H1 (cell line): ENCODE measurements around the gene CDCA4. TPM values are rescaled to one million over a fixed set of nuclear protein-coding genes. Genes with fewer than 3 reads are reported as not detected.
A peak's percentile ranks its signal among the peaks of the same experiment; 100 is the strongest.

Experiments
- CTCF ChIA-PET: fragments of 300-600 bp; sonication (Branson Sonifier 250); formaldehyde crosslinking; loops from one replicate; lab custom pipeline; 2021; ENCODE audit not compliant: partially characterized antibody; lab: Charles Lee
- POLR2A ChIA-PET: fragments of 300-600 bp; sonication (Branson Sonifier 250); formaldehyde crosslinking; loops from one replicate; lab custom pipeline; 2021; ENCODE audit warnings: inconsistent platforms; ENCODE audit not compliant: partially characterized antibody; lab: Charles Lee
- DNase-seq, 2 experiments: peaks; one replicate each; pipeline versions ENCODE4 v3.0.0 to v3.0.0-alpha.2; 2010 to 2022; ENCODE audit warnings: low spot score in 2 of 2, low read depth in 1 of 2, mixed read lengths in 1 of 2
- FAIRE-seq: peaks from 2 replicates; lab custom pipeline; 2011; peaks lifted over from hg19 to GRCh38; lab: Jason Lieb, UNC
- H2AFZ ChIP-seq: 2 replicates; pipeline ENCODE4 v1.8.1; 2012; ENCODE audit warnings: low read length, inconsistent platforms
- H2AK5ac ChIP-seq: 2 replicates; pipeline ENCODE4 v1.6.1; 2013; ENCODE audit warnings: low read depth, low read length
- H2BK120ac ChIP-seq: replicated peaks from 2 replicates; pipeline ENCODE3; 2013; ENCODE audit warnings: low read depth, low read length, inconsistent platforms
- H2BK12ac ChIP-seq: 2 replicates; pipeline ENCODE4 v1.6.1; 2013; ENCODE audit warnings: low read depth, low read length
- H2BK15ac ChIP-seq: 2 replicates; pipeline ENCODE4 v1.6.1; 2013; ENCODE audit warnings: low read length
- H2BK20ac ChIP-seq: 2 replicates; pipeline ENCODE4 v1.6.1; 2013; ENCODE audit warnings: low read length
- H2BK5ac ChIP-seq: 2 replicates; pipeline ENCODE4 v1.6.1; 2013; ENCODE audit warnings: low read depth, low read length
- H3K14ac ChIP-seq: 2 replicates; pipeline ENCODE4 v1.6.1; 2013; ENCODE audit warnings: inconsistent platforms; ENCODE audit not compliant: insufficient read length
- H3K18ac ChIP-seq: 2 replicates; pipeline ENCODE4 v1.6.1; 2013; ENCODE audit warnings: low read length; ENCODE audit errors: extremely low read depth
- H3K23ac ChIP-seq: 2 replicates; pipeline ENCODE4 v1.6.1; 2013; ENCODE audit warnings: inconsistent platforms; ENCODE audit not compliant: insufficient read length
- H3K23me2 ChIP-seq: 2 replicates; pipeline ENCODE4 v1.6.1; 2013; ENCODE audit warnings: low read depth, low read length
- H3K27ac ChIP-seq: 2 replicates; pipeline ENCODE4 v1.6.1; 2011; ENCODE audit warnings: low read depth, low read length, inconsistent platforms
- H3K27me3 ChIP-seq, 4 experiments: replicated peaks in 1 of 4; 1 replicate in 1 of 4; 2 replicates in 3 of 4; pipeline versions ENCODE4 v1.6.1 to v1.8.1; 2011 to 2013; ENCODE audit warnings: low read length in 3 of 4, mild to moderate bottlenecking in 3 of 4, inconsistent platforms in 2 of 4, mixed read lengths in 2 of 4, moderate library complexity in 1 of 4; ENCODE audit not compliant: control insufficient read depth in 3 of 4, insufficient read depth in 3 of 4; ENCODE audit errors: extremely low read depth in 1 of 4
- H3K36me3 ChIP-seq, 4 experiments: 2 replicates each; pipeline versions ENCODE4 v1.6.1 to v1.8.1; 2011 to 2013; ENCODE audit warnings: mild to moderate bottlenecking in 4 of 4, low read length in 3 of 4, moderate library complexity in 2 of 4, control low read depth in 1 of 4, inconsistent platforms in 1 of 4; ENCODE audit not compliant: insufficient read depth in 4 of 4, control insufficient read depth in 2 of 4
- H3K4ac ChIP-seq: replicated peaks from 2 replicates; pipeline ENCODE3; 2013; ENCODE audit warnings: low read length, low read depth, mixed read lengths, inconsistent platforms; ENCODE audit not compliant: insufficient read length
- H3K4me1 ChIP-seq, 4 experiments: replicated peaks in 1 of 4; 1 replicate in 1 of 4; 2 replicates in 3 of 4; pipeline versions ENCODE4 v1.6.1 to v1.8.1; 2011 to 2013; ENCODE audit warnings: low read length in 3 of 4, inconsistent platforms in 2 of 4, mixed read lengths in 1 of 4; ENCODE audit not compliant: insufficient read depth in 4 of 4, control insufficient read depth in 3 of 4
- H3K4me2 ChIP-seq, 2 experiments: 2 replicates each; pipeline versions ENCODE4 v1.6.1 to v1.8.1; 2011 to 2013; ENCODE audit warnings: low read depth in 2 of 2, low read length in 2 of 2, control low read depth in 1 of 2, inconsistent platforms in 1 of 2, mild to moderate bottlenecking in 1 of 2; ENCODE audit not compliant: insufficient read depth in 1 of 2
- H3K4me3 ChIP-seq, 4 experiments: fragments of 200-600, 300-600 bp in 1 of 4; sonication (generic), shearing (Covaris generic), sonication (Bioruptor Twin) in 1 of 4; 2 replicates each; pipeline versions ENCODE4 v1.5.1 to v1.8.1; 2011 to 2016; ENCODE audit warnings: low read length in 4 of 4, low read depth in 3 of 4, control low read depth in 2 of 4, inconsistent platforms in 2 of 4, mild to moderate bottlenecking in 2 of 4, mixed read lengths in 1 of 4, moderate library complexity in 1 of 4; ENCODE audit not compliant: insufficient read depth in 2 of 4; ENCODE audit errors: extremely low read depth in 1 of 4
- H3K56ac ChIP-seq: replicated peaks from 2 replicates; pipeline ENCODE3; 2013; ENCODE audit warnings: low read depth, mild to moderate bottlenecking, mixed read lengths, low read length, inconsistent platforms; ENCODE audit not compliant: insufficient read length
- H3K79me1 ChIP-seq: 2 replicates; pipeline ENCODE4 v1.6.1; 2013; ENCODE audit warnings: low read depth, low read length, control low read depth
- H3K79me2 ChIP-seq, 2 experiments: 2 replicates each; pipeline versions ENCODE4 v1.6.1 to v1.8.1; 2012 to 2013; ENCODE audit warnings: low read length in 2 of 2, mild to moderate bottlenecking in 2 of 2, inconsistent platforms in 1 of 2; ENCODE audit not compliant: insufficient read depth in 2 of 2, control insufficient read depth in 1 of 2
- H3K9ac ChIP-seq, 4 experiments: replicated peaks in 1 of 4; 1 replicate in 1 of 4; 2 replicates in 3 of 4; pipeline versions ENCODE4 v1.6.1 to v1.8.1; 2011 to 2013; ENCODE audit warnings: low read depth in 3 of 4, low read length in 3 of 4, control low read depth in 2 of 4, mild to moderate bottlenecking in 2 of 4, moderate library complexity in 2 of 4, inconsistent platforms in 1 of 4; ENCODE audit errors: extremely low read depth in 1 of 4
- H3K9me3 ChIP-seq, 2 experiments: 2 replicates each; pipeline versions ENCODE4 v1.6.1 to v1.8.1; 2012 to 2013; ENCODE audit warnings: mild to moderate bottlenecking in 2 of 2, moderate library complexity in 2 of 2, control low read depth in 1 of 2, inconsistent platforms in 1 of 2, low read depth in 1 of 2, low read length in 1 of 2, mixed read lengths in 1 of 2; ENCODE audit not compliant: insufficient read depth in 2 of 2
- H4K20me1 ChIP-seq, 2 experiments: replicated peaks in 1 of 2; 2 replicates each; pipeline versions ENCODE3 to v1.8.1; 2011 to 2013; ENCODE audit warnings: inconsistent platforms in 2 of 2, low read length in 2 of 2, mild to moderate bottlenecking in 1 of 2; ENCODE audit not compliant: insufficient read depth in 2 of 2, control insufficient read depth in 1 of 2
- H4K5ac ChIP-seq: 2 replicates; pipeline ENCODE4 v1.6.1; 2013; ENCODE audit warnings: low read length, low read depth, mixed read lengths, inconsistent platforms; ENCODE audit not compliant: insufficient read length
- H4K8ac ChIP-seq: 2 replicates; pipeline ENCODE4 v1.8.0; 2013; ENCODE audit warnings: mild to moderate bottlenecking, moderate library complexity, low read length, inconsistent platforms; ENCODE audit not compliant: insufficient read depth; ENCODE audit errors: extremely low read depth
- H4K91ac ChIP-seq: replicated peaks from 2 replicates; pipeline ENCODE3; 2013; ENCODE audit warnings: low read length, mixed read lengths, inconsistent platforms; ENCODE audit not compliant: insufficient read length
- BACH1 ChIP-seq: IDR thresholded peaks from 2 replicates; pipeline ENCODE4 v1.6.1; 2012; ENCODE audit warnings: low read length, improper control_type of control experiment
- CHD1 ChIP-seq: IDR thresholded peaks from 2 replicates; pipeline ENCODE4 v1.6.1; 2012; ENCODE audit warnings: low read depth, low read length, improper control_type of control experiment
- EZH2 ChIP-seq: fragments of 200-600 bp; sonication (generic); IDR thresholded peaks from 2 replicates; pipeline ENCODE4 v1.7.1; 2012; ENCODE audit warnings: low read depth, mild to moderate bottlenecking, moderate library complexity, low read length, inconsistent platforms; ENCODE audit not compliant: severe bottlenecking
- JUND ChIP-seq: IDR thresholded peaks from 2 replicates; pipeline ENCODE4 v1.6.1; 2011; ENCODE audit warnings: mild to moderate bottlenecking, improper control_type of control experiment, low read length
- KDM4A ChIP-seq: IDR thresholded peaks from one replicate; pipeline ENCODE4 v1.7.1; 2012; ENCODE audit warnings: low read depth, mild to moderate bottlenecking, moderate library complexity, low read length, inconsistent platforms; ENCODE audit not compliant: severe bottlenecking
- MAFK ChIP-seq: IDR thresholded peaks from 2 replicates; pipeline ENCODE4 v1.6.1; 2012; ENCODE audit warnings: low read depth, mild to moderate bottlenecking, improper control_type of control experiment, low read length
- RBBP5 ChIP-seq: IDR thresholded peaks from 2 replicates; pipeline ENCODE4 v1.7.1; 2012; ENCODE audit warnings: low read depth, mild to moderate bottlenecking, inconsistent platforms, low read length, moderate library complexity, borderline replicate concordance
- SP4 ChIP-seq: IDR thresholded peaks from 2 replicates; pipeline ENCODE4 v1.6.1; 2012; ENCODE audit warnings: low read length, inconsistent platforms
- WGBS, 2 experiments: shearing (Covaris generic) in 1 of 2; methylation state at CpG; one replicate each; pipeline versions ENCODE4 v1.1.6 to v1.1.7; 2013 to 2015; ENCODE audit warnings: low lambda C conversion rate in 2 of 2, mixed read lengths in 2 of 2, inconsistent platforms in 1 of 2, low coverage in 1 of 2, missing lambda C conversion rate in 1 of 2; ENCODE audit not compliant: insufficient replicate concordance in 2 of 2, insufficient coverage in 1 of 2, insufficient read length in 1 of 2; ENCODE audit errors: extremely low coverage in 1 of 2, missing lambda C conversion rate in 1 of 2; 5-methylcytosine and 5-hydroxymethylcytosine counted together
- polyA plus RNA-seq, 7 experiments: library from polyadenylated mRNA; depleted of rRNA in 3 of 7; stranded (reverse) in 5 of 7; unstranded in 2 of 7; fragments of >200 nt in 5 of 7; fragments of 200-250 nt in 2 of 7; gene quantifications; 1 replicate in 5 of 7; 2 replicates in 1 of 7; 4 replicates in 1 of 7; pipeline versions ENCODE4 v1.2.1 to v1.2.3, GENCODE V29; 2011 to 2013; ENCODE audit warnings: missing spikeins in 2 of 7, mixed read lengths in 2 of 7
- total RNA-seq: library from RNA; stranded (reverse); fragmentation: NEBNext Ultra II Directional; extraction: Animal tissue kit (Norgen Biotek cat#: 25700); gene quantifications from 2 replicates; pipeline ENCODE4 v1.2.1, GENCODE V29; 2021
- TF ChIP-seq, protein P1 (sequence below): IDR thresholded peaks from 2 replicates; pipeline ENCODE4 v1.6.1; 2012; ENCODE audit warnings: low read length, inconsistent platforms

The CDCA4 gene
- total and polyA plus RNA-seq, 2 of the 8 experiments (the other 6 are each of a cell fraction or from before 2014, with no cell fraction given): 49.9 to 62.4 TPM

DNA sequence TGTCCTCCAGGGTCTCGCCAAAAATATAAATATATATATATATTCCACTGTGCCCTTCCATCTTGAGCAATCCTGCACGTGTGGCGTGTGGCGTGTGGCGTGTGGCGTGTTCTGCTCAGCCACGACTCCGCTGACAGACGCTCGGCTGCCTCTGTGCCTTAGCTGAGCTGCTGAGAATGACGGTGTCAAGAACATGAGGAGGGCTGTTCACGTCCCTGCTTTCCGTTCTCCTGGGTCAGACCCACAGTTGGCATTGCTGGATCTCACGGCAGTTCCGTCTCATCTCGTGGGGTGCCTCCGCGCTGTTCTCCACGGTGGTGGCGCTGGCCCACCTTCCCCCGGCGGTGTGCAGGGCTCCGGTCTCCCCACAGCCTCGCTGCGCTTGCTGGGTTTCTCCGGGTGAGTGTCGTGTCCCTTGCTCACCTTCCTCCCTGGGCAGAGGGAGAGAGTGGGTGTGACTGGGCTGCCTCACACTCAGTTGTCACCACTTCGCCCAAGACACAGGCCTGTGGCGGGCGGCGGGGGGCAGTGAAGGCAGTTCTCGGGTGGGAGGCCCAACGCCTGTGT, 34.9 kb upstream of the CDCA4 start:
- Histone ChIP-seq H3K14ac (no peak overlapping the region), H3K18ac (peak overlapping the region; percentile 75; the same call in 1 of the 2 replicates), H3K9me3 (no peaks in the 10 kb centered on the region), H4K5ac (no peak overlapping the region), H2BK20ac (peak overlapping the region; percentile 96; the same call in 1 of the 2 replicates), H2AFZ (peak overlapping the region; percentile 66; the same call in 1 of the 2 replicates), H3K36me3 (no peaks in the 10 kb centered on the region), H3K79me1 (no peaks in the 10 kb centered on the region), H3K27ac (no peak overlapping the region), H2BK12ac (peak overlapping the region; percentile 62; the same call in 1 of the 2 replicates), H3K79me2 (no peaks in the 10 kb centered on the region), H3K9ac (no peak overlapping the region), H3K4me3 (peak overlapping the region in 3 of 4 experiments; percentile 14 to 51 (median 14); a peak in 4 of 8 replicates), H3K4me1 (peaks cover 0 to 21% (median 14%) of the 10 kb centered on the region in 4 experiments; a peak in 6 of 7 replicates), H3K4me2 (peak overlapping the region; percentile 41 to 88), H2BK5ac (peak overlapping the region; percentile 72; the same call in 1 of the 2 replicates), H4K8ac (no peak overlapping the region), H3K56ac (no peak overlapping the region), H4K20me1 (peaks cover 0 to 1% of the 10 kb centered on the region in 2 experiments), H3K23me2 (peaks cover 7% of the 10 kb centered on the region; the same call in 1 of the 2 replicates), H2BK120ac (no peak overlapping the region), H3K4ac (no peak overlapping the region), H2AK5ac (no peak overlapping the region), H3K23ac (no peak overlapping the region), H4K91ac (no peak overlapping the region), H3K27me3 (peaks cover 2 to 27% (median 19%) of the 10 kb centered on the region in 4 experiments; a peak in 5 of 7 replicates), H2BK15ac (no peak overlapping the region)
- TF ChIP-seq, protein P1, sequence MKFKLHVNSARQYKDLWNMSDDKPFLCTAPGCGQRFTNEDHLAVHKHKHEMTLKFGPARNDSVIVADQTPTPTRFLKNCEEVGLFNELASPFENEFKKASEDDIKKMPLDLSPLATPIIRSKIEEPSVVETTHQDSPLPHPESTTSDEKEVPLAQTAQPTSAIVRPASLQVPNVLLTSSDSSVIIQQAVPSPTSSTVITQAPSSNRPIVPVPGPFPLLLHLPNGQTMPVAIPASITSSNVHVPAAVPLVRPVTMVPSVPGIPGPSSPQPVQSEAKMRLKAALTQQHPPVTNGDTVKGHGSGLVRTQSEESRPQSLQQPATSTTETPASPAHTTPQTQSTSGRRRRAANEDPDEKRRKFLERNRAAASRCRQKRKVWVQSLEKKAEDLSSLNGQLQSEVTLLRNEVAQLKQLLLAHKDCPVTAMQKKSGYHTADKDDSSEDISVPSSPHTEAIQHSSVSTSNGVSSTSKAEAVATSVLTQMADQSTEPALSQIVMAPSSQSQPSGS: no peak
- TF ChIP-seq MAFK: no peak
- no peak for TF ChIP-seq BACH1
- TF ChIP-seq SP4: no peak
- peak; percentile 36 for TF ChIP-seq KDM4A
- no peak for TF ChIP-seq RBBP5
- peak; percentile 34 for TF ChIP-seq EZH2
- TF ChIP-seq JUND: no peak
- no peak for TF ChIP-seq CHD1
- POLR2A ChIA-PET: no interaction called here
- CTCF ChIA-PET: interaction anchor here (0.9 to 2.7 kb wide), 4 partner anchors 10 to 82 kb away, joined by 3 to 20 read pairs (median 6); no protein-coding TSS in a partner anchor
- WGBS, 2 experiments: 44% methylated on average over 30 of the region's 33 CpGs; no CpG with 5 or more reads in 1 of the 2 experiments
- DNase-seq (no peak), FAIRE-seq (no peak)
